ENCODE results near the gene MTX3.

Gene MTX3

DNA sequence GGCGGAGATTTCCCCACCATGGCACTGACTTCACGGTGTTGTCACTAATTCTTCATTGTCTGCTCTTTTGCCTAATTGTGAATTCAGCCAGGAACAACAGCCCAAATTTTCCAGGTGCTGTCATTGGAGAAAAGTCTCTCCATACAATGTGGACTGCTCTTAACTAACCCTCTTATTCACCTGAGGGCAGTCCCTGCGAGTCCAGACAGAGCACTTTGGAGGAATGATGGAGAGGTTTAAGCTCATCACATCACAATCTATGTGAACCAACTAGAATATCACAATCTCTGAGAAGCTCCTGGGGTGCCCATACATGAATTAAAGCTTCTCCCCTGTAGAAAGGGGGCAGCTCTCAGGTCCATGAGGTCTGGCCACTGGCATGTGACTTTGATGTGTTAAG, 56.4 kb downstream of the MTX3 start:
- DNase-seq (ENCODE audit: low read depth): no peak

DNA sequence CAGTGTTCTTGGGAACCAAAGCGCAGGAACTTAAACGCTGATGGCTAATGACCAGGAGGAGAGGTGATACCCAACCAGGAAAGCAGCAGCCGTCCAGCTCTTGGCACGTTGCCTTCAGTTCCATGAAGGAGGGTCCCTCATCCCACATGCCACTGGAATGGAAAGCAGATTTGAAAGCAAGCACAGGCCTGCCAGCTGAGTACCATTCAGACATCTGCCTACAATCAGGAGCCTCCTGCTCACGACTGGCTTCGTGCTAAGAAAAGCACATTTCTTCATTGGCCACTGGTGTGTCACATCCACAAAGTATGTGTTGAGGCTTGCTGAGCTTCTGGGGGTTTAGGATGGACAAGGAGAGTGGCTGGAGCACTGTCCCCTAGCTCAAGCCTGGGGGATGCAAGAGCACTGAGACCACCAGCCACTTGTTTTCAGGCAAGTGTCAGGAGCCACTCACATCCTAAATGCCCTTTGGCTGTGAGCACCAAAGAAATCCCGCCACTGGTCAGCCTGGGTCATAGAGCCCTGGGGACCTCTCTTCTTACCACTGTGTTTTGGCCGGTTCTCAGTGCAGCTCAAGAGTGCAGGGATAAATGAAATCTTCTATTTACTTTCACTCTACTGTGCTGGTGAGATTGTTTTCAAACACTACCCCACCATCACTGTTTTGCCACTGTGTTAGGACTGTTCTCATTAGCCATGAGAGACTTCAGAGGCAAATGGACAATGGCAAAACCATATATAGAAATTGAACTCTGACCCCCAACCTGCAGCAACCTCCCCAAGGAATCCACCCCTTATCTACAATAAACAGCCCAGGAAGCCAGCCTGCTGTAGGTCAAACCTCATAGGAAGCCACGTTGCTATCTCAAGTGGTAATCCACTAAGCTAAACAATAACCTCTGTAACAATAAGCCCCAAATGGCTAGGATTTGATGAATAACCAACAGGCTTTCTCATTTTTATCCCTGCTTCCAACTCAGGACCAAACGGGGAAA, 58.3 kb downstream of the MTX3 start:
- DNase-seq (ENCODE audit: low read depth): no peak

- DNase-seq (ENCODE audit: low read depth): no peak
Observed at GRCh38 chr5:79931866-79932265, 59.2 kb downstream of the MTX3 start.

- no peak for DNase-seq (ENCODE audit: low read depth)
Observed at GRCh38 chr5:79931409-79931808, 59.7 kb downstream of the MTX3 start.

- DNase-seq (ENCODE audit: low read depth): no peak
Observed at GRCh38 chr5:79929095-79929494, 62.0 kb downstream of the MTX3 start.
